C4-2B (cell line): Measurements from ENCODE around the gene GFRA1.

Source experiments
- CTCF ChIP-seq: fragments of 450-650 bp; conservative IDR thresholded peaks from 2 replicates; pipeline ENCODE4 v1.5.1; 2017; ENCODE audit warnings: mild to moderate bottlenecking
- ZFX ChIP-seq: fragments of 450-650 bp; IDR thresholded peaks from 2 replicates; pipeline ENCODE4 v1.6.1; 2017

GRCh38 chr10:116111483-116112095 is 161.4 kb downstream of the GFRA1 start:
- TF ChIP-seq CTCF = no peak
- no peak for TF ChIP-seq ZFX
